ENCODE data around the gene ALOX5.

DNA sequence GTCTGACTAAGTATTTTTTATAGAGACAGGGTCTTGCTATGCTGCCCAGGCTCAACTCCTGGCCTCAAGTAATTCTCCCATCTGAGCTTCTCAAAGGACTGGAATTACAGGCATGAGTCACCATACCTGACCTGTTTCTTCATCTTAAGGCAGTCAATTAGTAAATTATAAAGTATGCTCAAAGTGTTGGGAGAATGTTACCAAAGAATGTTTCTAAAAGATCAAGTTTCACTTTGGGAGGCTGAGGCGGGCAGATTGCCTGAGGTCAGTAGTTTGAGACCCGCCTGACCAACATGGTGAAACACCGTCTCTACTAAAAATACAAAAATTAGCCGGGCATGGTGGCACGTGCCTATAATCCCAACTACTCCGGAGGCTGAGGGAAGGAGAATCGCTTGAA lies 117.0 kb downstream of the ALOX5 start:
- TF ChIP-seq ZNF24 (IDR thresholded peaks at IDR 0.05), result no peak
- TF ChIP-seq JUND (IDR thresholded peaks at IDR 0.05; ENCODE audit: low read depth, low read length), result no peak
- TF ChIP-seq POLR2AphosphoS5 (IDR thresholded peaks at IDR 0.05; ENCODE audit: low read length), result no peak
- no peak for TF ChIP-seq MAX (IDR thresholded peaks at IDR 0.05; ENCODE audit: low read depth, low read length)
- TF ChIP-seq, protein P1, sequence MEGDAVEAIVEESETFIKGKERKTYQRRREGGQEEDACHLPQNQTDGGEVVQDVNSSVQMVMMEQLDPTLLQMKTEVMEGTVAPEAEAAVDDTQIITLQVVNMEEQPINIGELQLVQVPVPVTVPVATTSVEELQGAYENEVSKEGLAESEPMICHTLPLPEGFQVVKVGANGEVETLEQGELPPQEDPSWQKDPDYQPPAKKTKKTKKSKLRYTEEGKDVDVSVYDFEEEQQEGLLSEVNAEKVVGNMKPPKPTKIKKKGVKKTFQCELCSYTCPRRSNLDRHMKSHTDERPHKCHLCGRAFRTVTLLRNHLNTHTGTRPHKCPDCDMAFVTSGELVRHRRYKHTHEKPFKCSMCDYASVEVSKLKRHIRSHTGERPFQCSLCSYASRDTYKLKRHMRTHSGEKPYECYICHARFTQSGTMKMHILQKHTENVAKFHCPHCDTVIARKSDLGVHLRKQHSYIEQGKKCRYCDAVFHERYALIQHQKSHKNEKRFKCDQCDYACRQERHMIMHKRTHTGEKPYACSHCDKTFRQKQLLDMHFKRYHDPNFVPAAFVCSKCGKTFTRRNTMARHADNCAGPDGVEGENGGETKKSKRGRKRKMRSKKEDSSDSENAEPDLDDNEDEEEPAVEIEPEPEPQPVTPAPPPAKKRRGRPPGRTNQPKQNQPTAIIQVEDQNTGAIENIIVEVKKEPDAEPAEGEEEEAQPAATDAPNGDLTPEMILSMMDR (IDR thresholded peaks at IDR 0.05 in 2 of 3, conservative IDR thresholded peaks at IDR 0.05 in 1 of 3; ENCODE audit: control insufficient read depth in 2 of 3, extremely low read depth in 1 of 3, insufficient read depth in 1 of 3, low read depth in 3 of 3, low read length in 3 of 3), result no peak
- TF ChIP-seq TAF1 (IDR thresholded peaks at IDR 0.05; ENCODE audit: borderline replicate concordance, low read depth, low read length), result no peak
- no peak for TF ChIP-seq REST (IDR thresholded peaks at IDR 0.05; ENCODE audit: low read depth, low read length)
- no peak for TF ChIP-seq MXI1 (IDR thresholded peaks at IDR 0.05; ENCODE audit: low read depth, low read length)
- no peak for TF ChIP-seq CREM (IDR thresholded peaks at IDR 0.05; ENCODE audit: low read depth)
- no peak for TF ChIP-seq NR2C2 (IDR thresholded peaks at IDR 0.05; ENCODE audit: borderline replicate concordance, control insufficient read depth, insufficient read length, low read depth)
- no peak for TF ChIP-seq MYC (IDR thresholded peaks at IDR 0.05; ENCODE audit: insufficient read depth, insufficient read length, insufficient replicate concordance, low read length, severe bottlenecking)
- no peak for TF ChIP-seq SRF (IDR thresholded peaks at IDR 0.05; ENCODE audit: low read depth in 2 of 2, low read length in 2 of 2)
- TF ChIP-seq, protein P2, sequence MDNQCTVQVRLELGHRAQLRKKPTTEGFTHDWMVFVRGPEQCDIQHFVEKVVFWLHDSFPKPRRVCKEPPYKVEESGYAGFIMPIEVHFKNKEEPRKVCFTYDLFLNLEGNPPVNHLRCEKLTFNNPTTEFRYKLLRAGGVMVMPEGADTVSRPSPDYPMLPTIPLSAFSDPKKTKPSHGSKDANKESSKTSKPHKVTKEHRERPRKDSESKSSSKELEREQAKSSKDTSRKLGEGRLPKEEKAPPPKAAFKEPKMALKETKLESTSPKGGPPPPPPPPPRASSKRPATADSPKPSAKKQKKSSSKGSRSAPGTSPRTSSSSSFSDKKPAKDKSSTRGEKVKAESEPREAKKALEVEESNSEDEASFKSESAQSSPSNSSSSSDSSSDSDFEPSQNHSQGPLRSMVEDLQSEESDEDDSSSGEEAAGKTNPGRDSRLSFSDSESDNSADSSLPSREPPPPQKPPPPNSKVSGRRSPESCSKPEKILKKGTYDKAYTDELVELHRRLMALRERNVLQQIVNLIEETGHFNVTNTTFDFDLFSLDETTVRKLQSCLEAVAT (IDR thresholded peaks at IDR 0.05), result no peak
